Effector CD8-positive, alpha-beta T cell (primary cell): ENCODE results near the gene ELK3.

ENCODE experiments used
- DNase-seq: peaks from one replicate; lab custom pipeline; 2025; lab: John Stamatoyannopoulos, UW
- total RNA-seq, 4 experiments: gene quantifications; one replicate each; lab custom pipeline; 2026; lab: John Stamatoyannopoulos, UW

Gene ELK3
- total RNA-seq: 59.8 to 124 (median 100) reads per million in 4 experiments

- DNase-seq: peak; percentile 29
Observed at GRCh38 chr12:96193725-96194575, at the start of gene ELK3. Gene ELK3, plus strand, starts transcription at chr12:96194375.

GRCh38 chr12:96146747-96147146 is 47.4 kb upstream of the ELK3 start:
- DNase-seq: no peak

GRCh38 chr12:96150442-96150841 is 43.7 kb upstream of the ELK3 start:
- no peak for DNase-seq

- no peak for DNase-seq
Observed at GRCh38 chr12:96152164-96152563, 42.0 kb upstream of the ELK3 start.

GRCh38 chr12:96153131-96153725 is 40.9 kb upstream of the ELK3 start:
- no peak for DNase-seq

- no peak for DNase-seq
Observed at GRCh38 chr12:96155181-96155580, 39.0 kb upstream of the ELK3 start.

GRCh38 chr12:96155781-96156180 is 38.4 kb upstream of the ELK3 start:
- no peak for DNase-seq

GRCh38 chr12:96156211-96156610 is 38.0 kb upstream of the ELK3 start:
- no peak for DNase-seq

- DNase-seq: no peak
Observed at GRCh38 chr12:96157427-96157826, 36.7 kb upstream of the ELK3 start.

- DNase-seq: no peak
Observed at GRCh38 chr12:96164951-96165811, 29.0 kb upstream of the ELK3 start.

- no peak for DNase-seq
Observed at GRCh38 chr12:96166765-96167164, 27.4 kb upstream of the ELK3 start.

GRCh38 chr12:96167492-96167891 is 26.7 kb upstream of the ELK3 start:
- no peak for DNase-seq

GRCh38 chr12:96170328-96170727 is 23.8 kb upstream of the ELK3 start:
- DNase-seq: no peak

- DNase-seq: no peak
Observed at GRCh38 chr12:96170762-96171161, 23.4 kb upstream of the ELK3 start.

GRCh38 chr12:96171905-96172304 is 22.3 kb upstream of the ELK3 start:
- DNase-seq: no peak

GRCh38 chr12:96172981-96173380 is 21.2 kb upstream of the ELK3 start:
- no peak for DNase-seq

GRCh38 chr12:96176575-96176974 is 17.6 kb upstream of the ELK3 start:
- DNase-seq: no peak

- no peak for DNase-seq
Observed at GRCh38 chr12:96177013-96177412, 17.2 kb upstream of the ELK3 start.

- DNase-seq: no peak
Observed at GRCh38 chr12:96183734-96184370, 10.3 kb upstream of the ELK3 start.

- DNase-seq: no peak
Observed at GRCh38 chr12:96185914-96186313, 8.3 kb upstream of the ELK3 start.

- DNase-seq: no peak
Observed at GRCh38 chr12:96186607-96187301, 7.4 kb upstream of the ELK3 start.
